HL-60/S4 treated with retinoic acid at 250 ng/mL for 4 days and 3 days (cell line): ENCODE measurements around the gene DTX1.

Experiments
- in situ Hi-C: fragments of 300-500 bp; cut with MboI; formaldehyde crosslinking; loops from 2 replicates; pipeline ENCODE4 v1.7.0; 2022; ENCODE audit warnings: low sequenced_read_pairs

DTX1 gene

DNA sequence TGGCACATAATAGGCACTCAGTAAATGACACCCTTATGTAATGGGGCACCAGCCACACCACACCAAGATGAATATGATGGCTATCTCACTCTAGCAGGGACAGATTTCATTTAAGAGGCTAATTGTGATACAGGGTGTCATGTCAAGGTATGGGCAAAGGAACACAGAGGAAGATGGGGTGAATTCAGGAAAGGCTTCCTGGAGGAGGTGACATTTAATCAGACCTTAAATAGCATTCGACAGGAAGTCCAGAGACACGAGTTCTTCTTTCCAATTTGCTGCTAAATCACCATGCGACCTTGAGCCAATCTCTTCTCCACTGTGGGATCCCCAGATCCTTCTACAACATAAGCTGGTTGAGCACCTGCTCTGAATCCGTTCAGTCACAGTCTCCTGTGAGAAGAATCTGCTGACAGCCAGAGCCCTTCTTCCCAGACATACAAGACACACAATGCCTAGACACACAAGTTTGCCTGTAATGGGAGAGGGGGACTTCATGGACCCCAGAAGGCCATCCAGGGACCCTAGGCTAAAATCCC is 1.5 kb upstream of the DTX1 start:
- in situ Hi-C loops = no loop called here

DNA sequence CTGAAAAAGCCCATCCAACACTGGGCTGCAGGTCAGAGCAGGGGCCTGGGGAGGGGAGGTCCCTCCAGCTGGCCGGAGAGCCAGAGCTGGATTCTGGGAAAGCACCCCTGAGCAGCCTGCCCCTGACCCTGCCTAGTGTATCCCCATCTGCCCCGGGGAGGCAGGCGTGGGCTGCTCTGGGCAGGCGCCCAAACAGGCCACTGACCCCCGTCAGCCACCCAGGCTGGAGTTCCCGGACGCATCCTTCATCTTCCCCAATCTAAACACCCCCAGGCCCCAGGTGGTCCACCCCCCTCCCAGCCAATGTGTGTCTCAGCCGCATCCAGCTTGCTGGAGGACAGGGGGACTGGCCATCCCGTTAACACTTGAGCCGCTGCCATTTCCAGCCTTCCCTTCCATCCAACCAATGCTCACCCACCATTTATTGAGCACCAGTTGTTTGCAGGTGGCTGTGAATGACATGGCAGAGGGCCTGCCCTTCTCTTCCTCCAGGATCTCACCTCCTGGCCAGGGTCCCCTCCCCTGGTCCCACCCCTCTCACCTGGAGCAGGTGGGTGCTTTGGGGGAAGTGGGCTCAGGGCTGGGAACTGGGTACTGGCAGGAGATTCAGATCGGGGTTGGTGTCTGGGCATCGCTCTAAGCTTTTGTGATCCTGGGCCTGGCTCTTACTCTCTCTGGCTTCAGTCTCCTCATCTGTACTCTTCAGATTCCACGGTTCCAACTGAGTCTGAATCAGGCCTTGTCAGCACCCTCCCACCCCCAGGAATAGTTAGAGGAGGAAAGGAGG is 743 bp upstream of the DTX1 start:
- in situ Hi-C loops = no loop called here

DNA sequence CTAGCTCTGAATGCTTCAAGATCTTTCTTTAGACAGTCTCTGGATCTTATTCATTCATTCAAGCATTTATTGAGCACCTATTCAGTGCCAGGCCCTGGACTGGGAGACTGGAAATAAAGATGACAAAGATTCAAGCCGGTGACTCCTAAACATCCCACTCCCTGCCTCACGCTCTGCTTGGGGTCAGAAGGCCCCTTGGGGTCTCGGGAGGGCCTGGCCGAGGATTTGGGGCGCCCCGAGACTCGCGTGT is 224 bp upstream of the DTX1 start:
- in situ Hi-C loops = no loop called here

DNA sequence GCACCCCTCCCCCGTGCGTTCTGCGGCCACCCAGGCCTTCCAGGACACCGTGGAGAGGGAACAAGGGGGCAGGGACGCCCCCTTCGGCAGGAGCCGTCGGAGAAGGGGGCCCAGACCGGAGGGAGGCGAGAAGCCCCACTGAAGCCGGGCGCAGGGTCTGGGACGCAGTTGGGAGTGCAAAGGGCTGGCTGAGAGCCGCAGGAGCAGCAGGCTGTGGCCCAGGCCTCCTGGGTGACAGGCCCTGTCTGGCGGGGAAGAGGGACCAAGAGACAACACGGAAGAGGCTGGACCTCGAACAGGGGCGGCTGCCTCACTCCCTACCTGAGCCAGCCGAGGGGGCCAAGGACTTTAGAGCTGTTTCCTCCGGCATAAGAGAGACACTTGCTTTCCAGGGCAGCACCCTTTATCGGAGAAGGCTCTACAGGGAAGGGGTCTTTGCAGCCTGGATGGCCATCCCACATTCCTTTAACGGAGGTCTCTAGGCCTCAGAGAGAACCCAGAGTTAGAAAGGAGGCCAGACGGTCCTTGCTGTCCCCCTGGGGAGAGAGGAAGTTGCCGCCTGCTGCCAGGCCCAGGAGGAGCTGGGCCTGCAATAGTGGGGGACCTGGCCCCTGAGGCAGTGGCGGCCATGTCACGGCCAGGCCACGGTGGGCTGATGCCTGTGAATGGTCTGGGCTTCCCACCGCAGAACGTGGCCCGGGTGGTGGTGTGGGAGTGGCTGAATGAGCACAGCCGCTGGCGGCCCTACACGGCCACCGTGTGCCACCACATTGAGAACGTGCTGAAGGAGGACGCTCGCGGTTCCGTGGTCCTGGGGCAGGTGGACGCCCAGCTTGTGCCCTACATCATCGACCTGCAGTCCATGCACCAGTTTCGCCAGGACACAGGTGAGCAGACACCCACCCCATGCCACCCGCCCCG is 1.3 kb downstream of the DTX1 start:
- in situ Hi-C loops = no loop called here

GRCh38 chr12:113058553-113058952 is 2.0 kb downstream of the DTX1 start:
- in situ Hi-C loops = no loop called here

DNA sequence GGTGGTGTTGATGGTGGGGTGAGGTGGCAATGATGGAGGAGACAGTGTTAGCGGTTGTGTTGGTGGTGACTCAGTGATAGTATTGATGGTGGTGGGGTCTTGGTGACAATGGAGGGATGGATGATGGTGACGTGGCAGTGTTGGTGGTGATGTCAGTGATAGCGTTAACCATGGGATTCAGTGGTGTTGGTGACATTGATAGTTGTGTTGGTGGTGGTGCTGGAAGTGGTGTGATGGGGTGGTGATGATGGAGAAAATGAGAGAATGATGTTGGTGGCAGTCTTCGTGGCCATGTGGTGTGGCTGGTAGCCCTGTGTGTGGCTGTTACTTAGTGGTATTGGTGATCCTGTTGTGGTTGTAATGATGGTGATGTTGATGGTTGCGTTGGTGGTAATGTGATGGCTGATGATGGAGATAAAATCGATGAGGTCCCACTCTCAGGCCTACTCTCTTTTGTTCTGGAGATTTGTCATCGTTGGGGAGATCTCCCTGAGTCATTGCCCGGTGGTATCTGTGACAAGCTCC is 2.6 kb downstream of the DTX1 start:
- in situ Hi-C loops = no loop called here

- in situ Hi-C loops = no loop called here
Observed at GRCh38 chr12:113060336-113060960, 3.9 kb downstream of the DTX1 start.

DNA sequence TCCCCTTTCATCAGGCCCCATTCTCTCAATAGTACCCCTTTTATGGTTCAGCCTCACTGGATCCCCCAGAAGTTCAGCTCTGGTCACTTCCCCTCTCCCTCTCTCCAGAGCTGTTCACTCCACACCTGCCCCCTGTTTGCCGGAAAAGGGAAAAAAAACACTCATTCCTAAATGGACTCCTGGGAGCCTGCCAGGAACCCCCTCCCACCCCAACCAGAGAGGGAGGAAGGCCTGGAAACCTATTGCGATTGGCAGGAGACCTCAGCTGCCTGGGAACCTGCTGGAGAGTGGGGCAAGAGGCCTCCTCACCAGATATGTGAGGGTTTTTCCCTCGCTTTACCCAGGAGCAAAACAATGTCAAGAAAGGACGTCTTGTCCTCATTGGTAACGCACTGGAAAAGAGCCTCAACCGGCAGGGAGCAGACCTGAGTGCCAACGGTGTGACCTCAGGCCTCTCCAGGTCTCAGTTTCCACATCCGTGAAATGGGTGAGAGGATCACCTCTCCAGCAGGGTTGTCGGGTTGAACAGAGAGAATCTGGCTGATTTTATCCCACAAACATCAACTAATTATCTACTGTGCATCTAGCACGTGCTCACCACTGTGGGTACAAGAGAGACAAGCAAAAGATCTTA is 4.6 kb downstream of the DTX1 start:
- in situ Hi-C loops = no loop called here

- in situ Hi-C loops = no loop called here
Observed at GRCh38 chr12:113062502-113063395, 6.2 kb downstream of the DTX1 start.

DNA sequence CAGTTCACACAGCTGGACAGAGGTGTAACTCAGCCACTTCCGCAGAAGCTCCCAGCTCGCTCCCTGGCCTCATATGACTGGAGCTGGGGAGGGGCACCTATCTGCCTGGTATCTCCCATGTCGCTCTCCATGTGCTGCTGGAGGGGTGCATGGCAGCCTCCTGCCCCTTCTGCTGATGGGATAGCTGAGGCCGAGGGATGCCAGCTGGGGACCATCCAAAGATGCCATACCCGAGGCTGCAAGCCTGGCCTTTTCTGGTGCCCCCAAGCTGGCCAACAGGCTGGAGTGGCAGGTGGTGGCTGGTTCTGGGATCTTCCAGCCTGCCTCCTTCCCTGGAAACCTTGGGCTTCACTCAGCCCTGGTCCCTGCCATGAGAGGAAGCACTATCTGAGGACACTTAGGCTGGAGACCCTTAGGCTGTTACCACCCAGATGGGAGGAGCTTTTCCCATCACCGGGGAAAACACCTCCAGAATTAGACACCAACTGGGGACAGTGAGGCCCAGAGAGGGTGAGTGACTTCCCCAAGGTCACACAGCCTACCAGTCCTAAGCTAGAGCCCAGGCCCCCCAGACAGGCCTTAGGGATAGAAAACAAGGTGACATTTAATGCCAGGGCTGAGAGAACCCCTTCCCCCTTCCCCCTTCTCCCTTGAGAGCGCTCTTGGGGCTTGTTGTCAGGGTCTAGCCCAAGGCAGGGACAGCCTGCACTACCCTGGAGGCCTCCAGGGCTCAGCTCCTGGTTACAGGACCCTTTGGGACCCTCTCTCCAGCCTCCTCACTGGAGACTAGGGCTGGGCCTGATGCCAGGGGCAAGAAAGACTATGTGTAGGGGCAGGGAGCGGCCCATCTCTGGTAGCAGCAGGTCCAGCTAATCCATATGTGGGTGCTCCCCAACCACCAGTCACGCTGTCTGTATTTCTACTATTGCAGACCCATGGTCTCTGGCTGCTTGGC is 7.1 kb downstream of the DTX1 start:
- in situ Hi-C loops = no loop called here

GRCh38 chr12:113064395-113065125 is 8.0 kb downstream of the DTX1 start:
- in situ Hi-C loops = no loop called here

GRCh38 chr12:113065126-113066007 is 8.8 kb downstream of the DTX1 start:
- in situ Hi-C loops = no loop called here

DNA sequence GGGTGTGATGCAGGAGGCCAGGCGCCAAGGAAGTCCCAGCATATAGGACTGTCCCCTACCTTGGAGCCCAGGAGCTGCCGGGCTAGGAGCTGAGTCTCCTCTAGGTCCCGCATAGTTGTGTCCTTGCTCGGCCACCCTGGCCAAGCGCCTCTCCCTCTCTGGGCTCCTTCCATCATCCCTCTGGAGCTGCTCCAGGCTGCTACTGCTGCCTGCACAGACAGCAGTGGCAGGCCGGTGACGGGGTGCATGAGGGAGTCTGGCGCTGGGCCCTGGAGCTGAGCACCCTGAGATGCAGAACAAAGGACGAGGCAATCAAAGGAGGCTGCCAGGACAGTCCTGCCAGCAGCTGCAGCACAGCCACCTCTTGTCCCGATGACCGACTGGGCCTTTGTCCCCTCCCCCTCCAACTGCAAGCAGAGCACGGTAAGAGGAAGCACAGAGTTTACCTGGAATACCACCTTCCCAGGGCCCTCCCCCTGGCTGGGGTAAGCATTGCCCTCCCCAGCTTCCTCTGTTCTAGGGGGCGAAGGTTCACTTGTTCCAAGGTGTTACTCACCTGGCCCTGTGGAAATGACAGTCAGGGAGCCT is 10.4 kb downstream of the DTX1 start:
- in situ Hi-C loops = no loop called here

GRCh38 chr12:113067987-113068935 is 11.7 kb downstream of the DTX1 start:
- in situ Hi-C loops = no loop called here

GRCh38 chr12:113069149-113069548 is 12.6 kb downstream of the DTX1 start:
- in situ Hi-C loops = no loop called here

GRCh38 chr12:113069751-113070116 is 13.2 kb downstream of the DTX1 start:
- in situ Hi-C loops = no loop called here
